ENCODE measurements around the gene RAD51B.

GRCh38 chr14:68557648-68558047 lies 738.1 kb downstream of the RAD51B start:
- TF ChIP-seq CTCF (conservative IDR thresholded peaks at IDR 0.05 in 1 of 2, IDR thresholded peaks at IDR 0.05 in 1 of 2; ENCODE audit: low read depth in 1 of 2, low read length in 2 of 2) (no peak), EZH2 (IDR thresholded peaks at IDR 0.05; ENCODE audit: low read length, missing control alignments) (no peak)
